Osteoblast (primary cell): Measurements from ENCODE around the gene SORCS1. TPM values are rescaled to one million over a fixed set of nuclear protein-coding genes. Genes with fewer than 3 reads are reported as not detected.

Experiments used
- DNase-seq: peaks from one replicate; pipeline ENCODE4 v3.0.0; 2011; ENCODE audit warnings: low spot score, mixed read lengths; ENCODE audit not compliant: insufficient read length; ENCODE audit errors: missing footprints
- H2AFZ ChIP-seq: 2 replicates; pipeline ENCODE4 v1.6.0; 2011; ENCODE audit warnings: mild to moderate bottlenecking, low read length
- H3K27ac ChIP-seq: 2 replicates; pipeline ENCODE4 v1.5.1; 2011; ENCODE audit warnings: mild to moderate bottlenecking, low read depth, low read length, moderate library complexity
- H3K27me3 ChIP-seq: 2 replicates; pipeline ENCODE4 v1.6.0; 2012; ENCODE audit warnings: mild to moderate bottlenecking, control low read depth, inconsistent platforms, low read length, moderate library complexity; ENCODE audit not compliant: insufficient read depth
- H3K36me3 ChIP-seq: 2 replicates; pipeline ENCODE4 v1.5.1; 2011; ENCODE audit warnings: mild to moderate bottlenecking, low read length, control low read depth, moderate library complexity; ENCODE audit not compliant: insufficient read depth
- H3K4me1 ChIP-seq: 2 replicates; pipeline ENCODE4 v1.5.1; 2011; ENCODE audit warnings: mild to moderate bottlenecking, low read length, control low read depth, moderate library complexity; ENCODE audit not compliant: insufficient read depth
- H3K4me2 ChIP-seq: 2 replicates; pipeline ENCODE4 v1.6.0; 2011; ENCODE audit warnings: mild to moderate bottlenecking, low read length; ENCODE audit not compliant: insufficient read depth
- H3K4me3 ChIP-seq: fragments of 200-600 bp; sonication (generic); 3 replicates; pipeline ENCODE4 v1.5.1; 2012; ENCODE audit warnings: mild to moderate bottlenecking, low read length, inconsistent platforms; ENCODE audit not compliant: insufficient read depth
- H3K79me2 ChIP-seq: 2 replicates; pipeline ENCODE4 v1.6.0; 2012; ENCODE audit warnings: mild to moderate bottlenecking, low read length, control low read depth, inconsistent platforms; ENCODE audit not compliant: insufficient read depth
- H3K9me3 ChIP-seq: 2 replicates; pipeline ENCODE4 v1.5.1; 2011; ENCODE audit warnings: low read depth, low read length, control low read depth
- H4K20me1 ChIP-seq: 2 replicates; pipeline ENCODE4 v1.6.0; 2012; ENCODE audit warnings: mild to moderate bottlenecking, low read length, control low read depth; ENCODE audit not compliant: insufficient read depth
- CTCF ChIP-seq: IDR thresholded peaks from 2 replicates; pipeline ENCODE4 v1.5.1; 2011; ENCODE audit warnings: mild to moderate bottlenecking, low read depth, low read length, moderate library complexity; ENCODE audit errors: extremely low read depth
- total RNA-seq: library from RNA; depleted of rRNA; stranded (reverse); fragments of >200 nt; gene quantifications from 2 replicates; pipeline ENCODE4 v1.2.3, GENCODE V29; 2012

SORCS1 gene
- total RNA-seq, 1 donor, result not detected

GRCh38 chr10:106751091-106751490 lies 413.4 kb downstream of the SORCS1 start:
- no peak overlapping the region for H3K27ac ChIP-seq
- TF ChIP-seq CTCF, result no peak
- H3K79me2 ChIP-seq, result no peaks in the 10 kb centered on the region
- no peak overlapping the region for H3K4me3 ChIP-seq
- no peaks in the 10 kb centered on the region for H4K20me1 ChIP-seq
- H2AFZ ChIP-seq, result no peak overlapping the region
- H3K36me3 ChIP-seq, result no peaks in the 10 kb centered on the region
- no peak for DNase-seq
- H3K4me2 ChIP-seq, result no peak overlapping the region
- H3K9me3 ChIP-seq, result no peaks in the 10 kb centered on the region
- H3K4me1 ChIP-seq, result no peaks in the 10 kb centered on the region
- H3K27me3 ChIP-seq, result no peaks in the 10 kb centered on the region

GRCh38 chr10:106746868-106747267 lies 417.6 kb downstream of the SORCS1 start:
- no peak overlapping the region for H2AFZ ChIP-seq

GRCh38 chr10:106741006-106741530 lies 423.4 kb downstream of the SORCS1 start:
- Histone ChIP-seq H3K27me3 (no peaks in the 10 kb centered on the region), H3K4me3 (no peak overlapping the region), H4K20me1 (no peaks in the 10 kb centered on the region), H2AFZ (no peak overlapping the region), H3K27ac (no peak overlapping the region), H3K36me3 (no peaks in the 10 kb centered on the region), H3K79me2 (no peaks in the 10 kb centered on the region), H3K4me1 (no peaks in the 10 kb centered on the region), H3K4me2 (no peak overlapping the region), H3K9me3 (no peaks in the 10 kb centered on the region)
- TF ChIP-seq CTCF, result no peak
- no peak for DNase-seq

More at GRCh38 chr10:106746868-106747267, 417.6 kb downstream of the SORCS1 start:
- TF ChIP-seq CTCF, result no peak
- Histone ChIP-seq H3K27ac (no peak overlapping the region), H4K20me1 (no peaks in the 10 kb centered on the region), H3K4me1 (no peaks in the 10 kb centered on the region), H3K27me3 (no peaks in the 10 kb centered on the region), H3K79me2 (no peaks in the 10 kb centered on the region), H3K4me2 (no peak overlapping the region), H3K36me3 (no peaks in the 10 kb centered on the region), H3K9me3 (no peaks in the 10 kb centered on the region), H3K4me3 (no peak overlapping the region)
- DNase-seq, result no peak

- Histone ChIP-seq H4K20me1 (no peaks in the 10 kb centered on the region), H3K27ac (no peak overlapping the region), H3K27me3 (no peaks in the 10 kb centered on the region), H3K4me1 (no peaks in the 10 kb centered on the region), H3K4me3 (no peak overlapping the region), H3K79me2 (no peaks in the 10 kb centered on the region), H3K36me3 (no peaks in the 10 kb centered on the region), H3K4me2 (no peak overlapping the region), H2AFZ (no peak overlapping the region), H3K9me3 (no peaks in the 10 kb centered on the region)
- no peak for TF ChIP-seq CTCF
- no peak for DNase-seq
Measured at GRCh38 chr10:106740071-106740470, 424.4 kb downstream of the SORCS1 start.
